Measurements from ENCODE around the gene PACRG. TPM values are rescaled to one million over a fixed set of nuclear protein-coding genes. Genes with fewer than 3 reads are reported as not detected.

PACRG gene
- polyA plus RNA-seq, 3 donors = not detected

GRCh38 chr6:163309491-163310026, 581.8 kb downstream of the PACRG start:
- no peak overlapping the region for H3K9ac ChIP-seq (ENCODE audit: insufficient read depth, low read length, poor library complexity, severe bottlenecking)
- intact Hi-C loops (cut with micrococcal nuclease) = no loop called here
- Mint-ChIP-seq H3K27me3 (ENCODE audit: low read depth in 3 of 3) (peaks cover 14 to 21% (median 21%) of the 10 kb centered on the region in 3 donors), H3K36me3 (no peaks in the 10 kb centered on the region), H3K4me3 (no peak overlapping the region), H3K4me1 (peaks cover 5% of the 10 kb centered on the region), H3K9me3 (peaks cover 0 to 4% (median 0%) of the 10 kb centered on the region in 7 donors), H3K27ac (no peak overlapping the region)
- H2AFZ ChIP-seq (ENCODE audit: insufficient read depth, low read depth, low read length, poor library complexity, severe bottlenecking) = no peak overlapping the region
- H3K4me2 ChIP-seq (replicated peaks; ENCODE audit: extremely low read depth, low read length, poor library complexity, severe bottlenecking) = no peak overlapping the region
- TF ChIP-seq CTCF (IDR thresholded peaks at IDR 0.05) = no peak
- no peaks in the 10 kb centered on the region for H3K4me1 ChIP-seq (ENCODE audit: control insufficient read depth in 1 of 2, insufficient read depth in 2 of 2, low read length in 2 of 2)
- no peaks in the 10 kb centered on the region for H4K20me1 ChIP-seq (ENCODE audit: insufficient read depth, low read length)
- no peaks in the 10 kb centered on the region for H3K79me2 ChIP-seq (ENCODE audit: insufficient read depth, low read length)
- H3K27ac ChIP-seq (ENCODE audit: low read depth in 1 of 2, low read length in 2 of 2) = no peak overlapping the region
- H3K4me3 ChIP-seq (replicated peaks in 1 of 3; ENCODE audit: low read depth in 2 of 3, low read length in 3 of 3) = no peak overlapping the region
- peaks cover 2 to 16% of the 10 kb centered on the region in 2 donors for H3K27me3 ChIP-seq (ENCODE audit: control insufficient read depth in 2 of 2, insufficient read depth in 2 of 2, low read length in 2 of 2)
- H3K36me3 ChIP-seq (replicated peaks in 1 of 2; ENCODE audit: control insufficient read depth in 1 of 2, insufficient read depth in 2 of 2, low read length in 2 of 2) = no peaks in the 10 kb centered on the region
- no peak for DNase-seq
- no peaks in the 10 kb centered on the region for H3K9me3 ChIP-seq (replicated peaks in 1 of 2; ENCODE audit: control insufficient read depth in 1 of 2, insufficient read depth in 1 of 2, low read length in 2 of 2)
- 38% methylated on average over 8 of the region's 13 CpGs for WGBS (ENCODE audit: insufficient coverage)

GRCh38 chr6:163310096-163310972, 582.6 kb downstream of the PACRG start:
- no peak for TF ChIP-seq CTCF (IDR thresholded peaks at IDR 0.05)
- H3K36me3 ChIP-seq (replicated peaks in 1 of 2; ENCODE audit: control insufficient read depth in 1 of 2, insufficient read depth in 2 of 2, low read length in 2 of 2) = no peaks in the 10 kb centered on the region
- peaks cover 2 to 16% of the 10 kb centered on the region in 2 donors for H3K27me3 ChIP-seq (ENCODE audit: control insufficient read depth in 2 of 2, insufficient read depth in 2 of 2, low read length in 2 of 2)
- no peaks in the 10 kb centered on the region for H3K4me1 ChIP-seq (ENCODE audit: control insufficient read depth in 1 of 2, insufficient read depth in 2 of 2, low read length in 2 of 2)
- H4K20me1 ChIP-seq (ENCODE audit: insufficient read depth, low read length) = no peaks in the 10 kb centered on the region
- H3K9me3 ChIP-seq (replicated peaks in 1 of 2; ENCODE audit: control insufficient read depth in 1 of 2, insufficient read depth in 1 of 2, low read length in 2 of 2) = no peaks in the 10 kb centered on the region
- no peak overlapping the region for H2AFZ ChIP-seq (ENCODE audit: insufficient read depth, low read depth, low read length, poor library complexity, severe bottlenecking)
- H3K9ac ChIP-seq (ENCODE audit: insufficient read depth, low read length, poor library complexity, severe bottlenecking) = no peak overlapping the region
- WGBS (ENCODE audit: insufficient coverage) = 97% methylated on average over 32 of the region's 44 CpGs
- no peaks in the 10 kb centered on the region for H3K79me2 ChIP-seq (ENCODE audit: insufficient read depth, low read length)
- no peaks in the 10 kb centered on the region for H3K36me3 Mint-ChIP-seq
- peaks cover 14 to 21% (median 21%) of the 10 kb centered on the region in 3 donors for H3K27me3 Mint-ChIP-seq (ENCODE audit: low read depth in 3 of 3)
- H3K4me3 Mint-ChIP-seq = no peak overlapping the region
- peaks cover 0 to 4% (median 0%) of the 10 kb centered on the region in 7 donors for H3K9me3 Mint-ChIP-seq
- H3K27ac Mint-ChIP-seq = no peak overlapping the region
- no peak for DNase-seq
- H3K4me1 Mint-ChIP-seq = peaks cover 5% of the 10 kb centered on the region
- H3K27ac ChIP-seq (ENCODE audit: low read depth in 1 of 2, low read length in 2 of 2) = no peak overlapping the region
- no peak overlapping the region for H3K4me3 ChIP-seq (replicated peaks in 1 of 3; ENCODE audit: low read depth in 2 of 3, low read length in 3 of 3)
- H3K4me2 ChIP-seq (replicated peaks; ENCODE audit: extremely low read depth, low read length, poor library complexity, severe bottlenecking) = no peak overlapping the region
- intact Hi-C loops (cut with micrococcal nuclease) = no loop called here
